ENCODE results near the gene PCDHA12.
A peak's percentile ranks its signal among the peaks of the same experiment; 100 is the strongest.
"Not testable (repeated sequence)": the region's sequence is repeated elsewhere in the genome, so short reads cannot be mapped to it uniquely, and the experiment has no call there.

The PCDHA12 gene

DNA sequence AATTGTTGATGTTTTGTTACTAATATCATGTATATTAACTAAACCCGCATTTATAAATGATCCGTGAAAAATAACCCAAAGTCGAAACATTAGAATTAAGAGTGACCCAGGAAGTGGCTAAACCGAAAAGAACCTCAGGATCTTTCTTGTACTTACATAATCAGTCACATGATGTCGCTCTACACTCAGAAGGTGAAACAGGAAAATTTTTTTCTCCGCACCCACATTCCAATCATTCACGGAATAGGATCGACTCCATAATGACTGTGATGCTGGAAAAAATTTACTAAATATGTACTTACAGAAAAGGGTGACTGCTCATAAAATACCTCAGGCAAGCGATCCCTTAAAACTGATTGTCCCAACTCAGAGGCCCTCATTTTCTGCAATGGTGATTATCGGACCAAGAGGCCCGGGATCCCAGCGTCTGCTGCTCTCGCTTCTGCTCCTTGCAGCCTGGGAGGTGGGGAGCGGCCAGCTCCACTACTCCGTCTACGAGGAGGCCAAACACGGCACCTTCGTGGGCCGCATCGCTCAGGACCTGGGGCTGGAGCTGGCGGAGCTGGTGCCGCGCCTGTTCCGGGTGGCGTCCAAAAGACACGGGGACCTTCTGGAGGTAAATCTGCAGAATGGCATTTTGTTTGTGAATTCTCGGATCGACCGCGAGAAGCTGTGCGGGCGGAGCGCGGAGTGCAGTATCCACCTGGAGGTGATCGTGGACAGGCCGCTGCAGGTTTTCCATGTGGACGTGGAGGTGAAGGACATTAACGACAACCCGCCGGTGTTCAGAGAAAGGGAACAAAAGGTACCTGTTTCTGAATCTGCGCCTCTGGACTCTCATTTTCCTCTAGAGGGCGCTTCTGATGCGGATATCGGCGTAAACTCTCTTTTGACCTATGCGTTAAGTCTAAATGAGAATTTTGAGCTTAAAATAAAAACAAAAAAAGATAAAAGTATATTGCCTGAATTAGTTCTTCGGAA lies at the start of gene PCDHA12:
Gene PCDHA12, plus strand, starts transcription at position 224 of the 981 bp plus-strand sequence. Its CDS starts 165 bp downstream, at position 389.
- Histone ChIP-seq H3K27me3 (ENCODE audit: insufficient read depth, low read length) (no peaks in the 10 kb centered on the region), H4K20me1 (ENCODE audit: insufficient read depth, low read length) (no peaks in the 10 kb centered on the region), H3K4me1 (ENCODE audit: insufficient read depth, low read length, severe bottlenecking) (no peaks in the 10 kb centered on the region), H3K4me3 (ENCODE audit: low read depth, low read length, poor library complexity, severe bottlenecking) (no peak within 1 kb of the TSS), H3F3A (ENCODE audit: insufficient read depth, low read length) (no peaks in the 10 kb centered on the region), H3K9me3 (ENCODE audit: low read length) (no peaks in the 10 kb centered on the region), H3K27ac (ENCODE audit: low read depth, low read length, poor library complexity, severe bottlenecking) (no peak within 1 kb of the TSS), H3K9me2 (ENCODE audit: low read depth, low read length) (no peaks in the 10 kb centered on the region), H3K79me2 (ENCODE audit: insufficient read depth, low read length) (no peaks in the 10 kb centered on the region), H3K9ac (ENCODE audit: low read length) (no peak within 1 kb of the TSS), H2AFZ (ENCODE audit: low read length) (no peak within 1 kb of the TSS), H3K4me2 (ENCODE audit: low read length) (no peak within 1 kb of the TSS), H3K36me3 (ENCODE audit: insufficient read depth, low read length) (no peaks in the 10 kb centered on the region)
- TF ChIP-seq EZH2 (IDR thresholded peaks at IDR 0.05; ENCODE audit: borderline replicate concordance, low read length) (no peak), CTCF (IDR thresholded peaks at IDR 0.05; ENCODE audit: low read length) (peak; percentile 26)

- Histone ChIP-seq H3K4me2 (ENCODE audit: low read length) (no peak within 1 kb of the TSS), H3K27me3 (ENCODE audit: insufficient read depth, low read length) (no peaks in the 10 kb centered on the region), H3K4me3 (ENCODE audit: low read depth, low read length, poor library complexity, severe bottlenecking) (no peak within 1 kb of the TSS), H3K9me3 (ENCODE audit: low read length) (no peaks in the 10 kb centered on the region), H3K79me2 (ENCODE audit: insufficient read depth, low read length) (no peaks in the 10 kb centered on the region), H4K20me1 (ENCODE audit: insufficient read depth, low read length) (no peaks in the 10 kb centered on the region), H3F3A (ENCODE audit: insufficient read depth, low read length) (no peaks in the 10 kb centered on the region), H2AFZ (ENCODE audit: low read length) (no peak within 1 kb of the TSS), H3K4me1 (ENCODE audit: insufficient read depth, low read length, severe bottlenecking) (no peaks in the 10 kb centered on the region), H3K36me3 (ENCODE audit: insufficient read depth, low read length) (no peaks in the 10 kb centered on the region), H3K9me2 (ENCODE audit: low read depth, low read length) (no peaks in the 10 kb centered on the region), H3K9ac (ENCODE audit: low read length) (no peak within 1 kb of the TSS), H3K27ac (ENCODE audit: low read depth, low read length, poor library complexity, severe bottlenecking) (no peak within 1 kb of the TSS)
- TF ChIP-seq CTCF (IDR thresholded peaks at IDR 0.05; ENCODE audit: low read length) (no peak), EZH2 (IDR thresholded peaks at IDR 0.05; ENCODE audit: borderline replicate concordance, low read length) (no peak)
Observed at GRCh38 chr5:140827704-140828361, 47.3 kb upstream of the PCDHA12 start, which contains the start of gene PCDHA6. Gene PCDHA6, plus strand, starts transcription at chr5:140827960. Its CDS starts 132 bp downstream, at chr5:140828092.

DNA sequence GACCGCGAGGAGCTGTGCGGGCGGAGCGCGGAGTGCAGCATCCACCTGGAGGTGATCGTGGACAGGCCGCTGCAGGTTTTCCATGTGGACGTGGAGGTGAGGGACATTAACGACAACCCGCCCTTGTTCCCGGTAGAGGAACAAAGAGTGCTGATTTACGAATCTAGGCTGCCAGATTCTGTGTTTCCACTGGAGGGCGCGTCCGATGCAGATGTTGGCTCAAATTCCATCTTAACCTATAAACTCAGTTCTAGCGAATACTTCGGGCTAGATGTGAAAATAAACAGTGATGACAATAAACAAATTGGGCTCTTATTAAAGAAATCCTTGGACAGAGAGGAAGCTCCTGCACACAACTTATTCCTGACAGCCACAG lies 46.8 kb upstream of the PCDHA12 start:
- H4K20me1 ChIP-seq (ENCODE audit: insufficient read depth, low read length): no peaks in the 10 kb centered on the region
- no peaks in the 10 kb centered on the region for H3K79me2 ChIP-seq (ENCODE audit: insufficient read depth, low read length)
- no peaks in the 10 kb centered on the region for H3F3A ChIP-seq (ENCODE audit: insufficient read depth, low read length)
- no peaks in the 10 kb centered on the region for H3K36me3 ChIP-seq (ENCODE audit: insufficient read depth, low read length)
- H3K4me3 ChIP-seq (ENCODE audit: low read depth, low read length, poor library complexity, severe bottlenecking): no peak overlapping the region
- H3K9me3 ChIP-seq (ENCODE audit: low read length): no peaks in the 10 kb centered on the region
- H3K9me2 ChIP-seq (ENCODE audit: low read depth, low read length): no peaks in the 10 kb centered on the region
- H2AFZ ChIP-seq (ENCODE audit: low read length): no peak overlapping the region
- no peak for TF ChIP-seq CTCF (IDR thresholded peaks at IDR 0.05; ENCODE audit: low read length)
- TF ChIP-seq EZH2 (IDR thresholded peaks at IDR 0.05; ENCODE audit: borderline replicate concordance, low read length): no peak
- H3K27ac ChIP-seq (ENCODE audit: low read depth, low read length, poor library complexity, severe bottlenecking): no peak overlapping the region
- no peak overlapping the region for H3K9ac ChIP-seq (ENCODE audit: low read length)
- H3K27me3 ChIP-seq (ENCODE audit: insufficient read depth, low read length): no peaks in the 10 kb centered on the region
- H3K4me2 ChIP-seq (ENCODE audit: low read length): no peak overlapping the region
- no peaks in the 10 kb centered on the region for H3K4me1 ChIP-seq (ENCODE audit: insufficient read depth, low read length, severe bottlenecking)

DNA sequence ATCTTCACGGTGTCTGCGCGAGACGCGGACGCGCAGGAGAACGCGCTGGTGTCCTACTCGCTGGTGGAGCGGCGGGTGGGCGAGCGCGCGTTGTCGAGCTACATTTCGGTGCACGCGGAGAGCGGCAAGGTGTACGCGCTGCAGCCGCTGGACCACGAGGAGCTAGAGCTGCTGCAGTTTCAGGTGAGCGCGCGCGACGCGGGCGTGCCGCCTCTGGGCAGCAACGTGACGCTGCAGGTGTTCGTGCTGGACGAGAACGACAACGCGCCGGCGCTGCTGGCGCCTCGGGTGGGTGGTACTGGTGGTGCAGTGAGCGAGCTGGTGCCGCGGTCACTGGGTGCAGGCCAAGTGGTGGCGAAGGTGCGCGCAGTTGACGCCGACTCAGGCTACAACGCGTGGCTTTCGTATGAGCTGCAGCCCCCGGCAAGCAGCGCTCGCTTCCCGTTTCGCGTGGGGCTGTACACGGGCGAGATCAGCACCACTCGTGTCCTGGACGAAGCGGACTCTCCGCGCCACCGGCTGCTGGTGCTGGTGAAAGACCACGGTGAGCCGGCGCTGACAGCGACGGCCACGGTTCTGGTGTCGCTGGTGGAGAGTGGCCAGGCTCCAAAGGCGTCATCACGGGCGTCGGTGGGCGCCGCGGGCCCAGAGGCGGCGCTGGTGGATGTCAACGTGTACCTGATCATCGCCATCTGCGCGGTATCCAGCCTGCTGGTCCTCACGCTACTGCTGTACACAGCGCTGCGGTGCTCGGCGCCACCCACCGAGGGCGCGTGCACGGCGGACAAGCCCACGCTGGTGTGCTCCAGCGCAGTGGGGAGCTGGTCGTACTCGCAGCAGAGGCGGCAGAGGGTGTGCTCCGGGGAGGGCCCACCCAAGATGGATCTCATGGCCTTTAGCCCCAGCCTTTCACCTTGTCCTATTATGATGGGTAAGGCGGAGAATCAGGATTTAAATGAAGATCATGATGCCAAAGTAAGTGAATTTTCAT lies 45.3 kb upstream of the PCDHA12 start:
- H4K20me1 ChIP-seq (ENCODE audit: insufficient read depth, low read length); H3K36me3 ChIP-seq (ENCODE audit: insufficient read depth, low read length): not testable (repeated sequence)

More for the DNA sequence above, 45.3 kb upstream of the PCDHA12 start:
- H3K27ac ChIP-seq (ENCODE audit: low read depth, low read length, poor library complexity, severe bottlenecking); H3K27me3 ChIP-seq (ENCODE audit: insufficient read depth, low read length); H2AFZ ChIP-seq (ENCODE audit: low read length); H3K9me2 ChIP-seq (ENCODE audit: low read depth, low read length); H3K79me2 ChIP-seq (ENCODE audit: insufficient read depth, low read length); H3K4me1 ChIP-seq (ENCODE audit: insufficient read depth, low read length, severe bottlenecking); H3K4me2 ChIP-seq (ENCODE audit: low read length); H3K9me3 ChIP-seq (ENCODE audit: low read length); H3K4me3 ChIP-seq (ENCODE audit: low read depth, low read length, poor library complexity, severe bottlenecking); H3F3A ChIP-seq (ENCODE audit: insufficient read depth, low read length); H3K9ac ChIP-seq (ENCODE audit: low read length): not testable (repeated sequence)
